Activated gamma-delta T cell (primary cell): ENCODE measurements around the gene SOSTDC1.

Experiments used
- DNase-seq: peaks from one replicate; lab custom pipeline; 2025; lab: John Stamatoyannopoulos, UW

The SOSTDC1 gene

GRCh38 chr7:16419859-16420258 lies 45.7 kb downstream of the SOSTDC1 start:
- no peak for DNase-seq

DNA sequence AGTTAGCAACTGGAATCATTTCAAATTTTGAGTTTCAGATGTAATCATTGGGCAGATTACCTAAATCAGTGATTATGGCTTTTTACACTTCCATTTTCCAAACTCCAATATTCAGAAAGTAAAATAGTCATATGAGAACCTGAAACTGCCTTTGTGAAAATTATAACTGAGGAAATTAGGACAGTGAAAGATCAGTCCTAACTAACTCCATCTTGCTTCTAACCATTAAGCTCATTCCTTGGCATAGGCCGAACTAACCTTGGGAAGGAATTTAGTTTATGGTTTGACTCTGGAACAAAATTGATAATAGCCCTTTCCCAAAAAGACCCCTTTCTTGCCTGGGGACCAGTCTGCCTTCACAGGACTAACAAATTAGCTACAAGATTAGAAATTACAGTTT lies 46.4 kb downstream of the SOSTDC1 start:
- no peak for DNase-seq

DNA sequence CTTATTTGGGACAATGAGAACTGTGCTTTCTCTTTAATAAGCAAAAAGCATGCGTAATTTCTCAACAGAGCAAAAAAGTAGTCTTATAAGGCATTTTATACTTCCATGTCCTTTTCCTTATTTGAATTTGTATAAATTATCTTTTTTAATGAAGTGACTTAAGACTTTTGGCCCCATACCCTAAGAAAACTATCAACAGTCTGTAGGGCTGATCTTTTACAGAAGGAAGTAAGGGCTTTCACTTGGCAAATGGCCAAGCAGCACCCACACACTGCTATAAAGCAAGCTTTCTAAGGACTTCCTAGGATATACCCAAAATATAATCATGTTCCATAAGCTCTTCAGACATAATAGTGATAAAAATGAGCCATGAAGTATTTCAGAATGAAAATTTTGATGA lies 47.6 kb downstream of the SOSTDC1 start:
- DNase-seq: no peak

GRCh38 chr7:16416289-16417282 lies 49.0 kb downstream of the SOSTDC1 start:
- no peak for DNase-seq

- no peak for DNase-seq
Measured at GRCh38 chr7:16412274-16413254, 53.0 kb downstream of the SOSTDC1 start.
